Common myeloid progenitor, CD34-positive (primary cell): ENCODE results near the gene ACTA1.

Experiments used
- CTCF ChIA-PET: fragments of 350-600 bp; sonication (Branson Sonifier 250); formaldehyde crosslinking; loops from one replicate; lab custom pipeline; 2021; ENCODE audit warnings: antibody characterized with exemption; lab: Charles Lee
- POLR2A ChIA-PET: fragments of 350-600 bp; sonication (Branson Sonifier 250); formaldehyde crosslinking; loops from one replicate; lab custom pipeline; 2021; ENCODE audit warnings: antibody characterized with exemption; lab: Charles Lee
- DNase-seq, 3 donors: peaks; one replicate each; pipeline versions ENCODE4 v3.0.0 to v3.0.0-alpha.2; 2013
- H3K27ac ChIP-seq, 2 experiments: 1 replicate in 1 of 2; 2 replicates in 1 of 2; pipeline ENCODE4 v1.7.0; 2013; ENCODE audit warnings: inconsistent platforms in 2 of 2, low read length in 2 of 2, mild to moderate bottlenecking in 2 of 2, low read depth in 1 of 2, moderate library complexity in 1 of 2; ENCODE audit not compliant: severe bottlenecking in 2 of 2, insufficient read depth in 1 of 2, poor library complexity in 1 of 2
- H3K27me3 ChIP-seq, 5 experiments: replicated peaks in 2 of 5; 1 replicate in 3 of 5; 2 replicates in 2 of 5; pipeline versions ENCODE4 v1.6.1 to v1.7.0; 2013; ENCODE audit warnings: low read length in 4 of 5, mild to moderate bottlenecking in 2 of 5, moderate library complexity in 2 of 5, inconsistent platforms in 1 of 5; ENCODE audit not compliant: insufficient read depth in 5 of 5, control insufficient read depth in 4 of 5
- H3K36me3 ChIP-seq, 4 experiments: 1 replicate in 2 of 4; 2 replicates in 2 of 4; pipeline versions ENCODE4 v1.6.1 to v1.7.0; 2013; ENCODE audit warnings: low read length in 3 of 4, control low read depth in 1 of 4, mild to moderate bottlenecking in 1 of 4; ENCODE audit not compliant: control insufficient read depth in 4 of 4, insufficient read depth in 4 of 4
- H3K4me1 ChIP-seq, 4 experiments: 1 replicate in 3 of 4; 2 replicates in 1 of 4; pipeline versions ENCODE4 v1.6.1 to v1.7.1; 2013; ENCODE audit warnings: low read length in 3 of 4, mild to moderate bottlenecking in 3 of 4, control low read depth in 1 of 4, inconsistent platforms in 1 of 4, moderate library complexity in 1 of 4; ENCODE audit not compliant: control insufficient read depth in 4 of 4, insufficient read depth in 4 of 4; ENCODE audit errors: control extremely low read depth in 1 of 4
- H3K4me3 ChIP-seq, 7 experiments: 1 replicate in 4 of 7; 2 replicates in 3 of 7; pipeline versions ENCODE4 v1.5.1 to v1.7.0; 2013; ENCODE audit warnings: mild to moderate bottlenecking in 7 of 7, low read length in 6 of 7, moderate library complexity in 6 of 7, inconsistent platforms in 2 of 7, low read depth in 2 of 7, control low read depth in 1 of 7; ENCODE audit not compliant: insufficient read depth in 4 of 7, control insufficient read depth in 1 of 7; ENCODE audit errors: extremely low read depth in 1 of 7
- H3K9me3 ChIP-seq, 5 experiments: 1 replicate in 4 of 5; 2 replicates in 1 of 5; pipeline versions ENCODE4 v1.6.1 to v1.7.1; 2013; ENCODE audit warnings: low read length in 4 of 5, mild to moderate bottlenecking in 2 of 5, inconsistent platforms in 1 of 5, low read depth in 1 of 5, moderate library complexity in 1 of 5; ENCODE audit not compliant: control insufficient read depth in 4 of 5, insufficient read depth in 2 of 5; ENCODE audit errors: control extremely low read depth in 1 of 5
- WGBS: methylation state at CpG from one replicate; pipeline ENCODE4 v1.1.5; 2013; ENCODE audit not compliant: insufficient coverage; 5-methylcytosine and 5-hydroxymethylcytosine counted together

The ACTA1 gene

GRCh38 chr1:229447809-229448252 lies 13.9 kb upstream of the ACTA1 start:
- no peak overlapping the region for H3K4me3 ChIP-seq
- H3K36me3 ChIP-seq: peaks cover 7 to 44% (median 25%) of the 10 kb centered on the region in 4 experiments
- WGBS: 94% methylated on average over 9 of the region's 11 CpGs
- no peaks in the 10 kb centered on the region for H3K27me3 ChIP-seq
- no peak for DNase-seq
- H3K9me3 ChIP-seq: no peaks in the 10 kb centered on the region
- CTCF ChIA-PET: interaction anchor here (1.3 kb wide), 1 partner anchor 182 kb away, joined by 3 read pairs; no protein-coding TSS in a partner anchor
- no peaks in the 10 kb centered on the region for H3K4me1 ChIP-seq
- POLR2A ChIA-PET: no interaction called here
- H3K27ac ChIP-seq: no peak overlapping the region

GRCh38 chr1:229445828-229446227 lies 11.9 kb upstream of the ACTA1 start:
- no peak overlapping the region for H3K4me3 ChIP-seq
- POLR2A ChIA-PET: no interaction called here
- no peaks in the 10 kb centered on the region for H3K27me3 ChIP-seq
- DNase-seq: no peak
- H3K27ac ChIP-seq: no peak overlapping the region
- no peaks in the 10 kb centered on the region for H3K9me3 ChIP-seq
- peaks cover 11 to 42% (median 28%) of the 10 kb centered on the region in 4 experiments for H3K36me3 ChIP-seq
- H3K4me1 ChIP-seq: no peaks in the 10 kb centered on the region
- CTCF ChIA-PET: interaction anchor here (1.1 to 1.7 kb wide), 3 partner anchors 7 to 11 kb away, joined by 5 to 7 read pairs (median 5); no protein-coding TSS in a partner anchor
- 95% methylated on average over 3 of the region's 4 CpGs for WGBS

- Histone ChIP-seq H3K9me3 (no peaks in the 10 kb centered on the region), H3K36me3 (peaks cover 12 to 40% (median 25%) of the 10 kb centered on the region in 4 experiments), H3K27me3 (peaks cover 0 to 14% (median 6%) of the 10 kb centered on the region in 5 experiments), H3K4me3 (no peak overlapping the region), H3K4me1 (no peaks in the 10 kb centered on the region), H3K27ac (no peak overlapping the region)
- ChIA-PET POLR2A (interaction anchor here (0.6 kb wide), 1 partner anchor 876 kb away, joined by 3 read pairs; no protein-coding TSS in a partner anchor), CTCF (interaction anchor here (1.3 kb wide), 1 partner anchor 11 kb away, joined by 3 read pairs; no protein-coding TSS in a partner anchor)
- WGBS: 100% methylated on average over 2 of the region's 5 CpGs
- no peak for DNase-seq
These were observed 7.1 kb upstream of the ACTA1 start for GRCh38 chr1:229440851-229441537.

- Histone ChIP-seq H3K27ac (no peak overlapping the region), H3K4me3 (no peak overlapping the region), H3K27me3 (peaks cover 0 to 44% (median 30%) of the 10 kb centered on the region in 5 experiments), H3K4me1 (peaks cover 0 to 5% (median 1%) of the 10 kb centered on the region in 4 experiments), H3K36me3 (peaks cover 7 to 21% (median 18%) of the 10 kb centered on the region in 4 experiments), H3K9me3 (no peaks in the 10 kb centered on the region)
- WGBS: no CpG with 5 or more reads among the region's 3 CpGs
- CTCF ChIA-PET: no interaction called here
- DNase-seq: no peak
- POLR2A ChIA-PET: no interaction called here
These were observed 4.1 kb upstream of the ACTA1 start for GRCh38 chr1:229438021-229438420.

- peaks cover 7 to 20% (median 15%) of the 10 kb centered on the region in 4 experiments for H3K36me3 ChIP-seq
- no peak overlapping the region for H3K4me3 ChIP-seq
- CTCF ChIA-PET: interaction anchor here (2.4 kb wide), 1 partner anchor 8 kb away, joined by 7 read pairs; no protein-coding TSS in a partner anchor
- DNase-seq: no peak
- H3K27me3 ChIP-seq: peaks cover 0 to 50% (median 33%) of the 10 kb centered on the region in 5 experiments
- H3K4me1 ChIP-seq: peaks cover 0 to 8% (median 3%) of the 10 kb centered on the region in 4 experiments
- WGBS: 100% methylated on average over 1 of the region's 2 CpGs
- POLR2A ChIA-PET: no interaction called here
- H3K27ac ChIP-seq: no peak overlapping the region
- H3K9me3 ChIP-seq: no peaks in the 10 kb centered on the region
These were observed 3.5 kb upstream of the ACTA1 start for GRCh38 chr1:229437443-229437842.

GRCh38 chr1:229436201-229436600 lies 2.3 kb upstream of the ACTA1 start:
- no peak overlapping the region for H3K4me3 ChIP-seq
- no peak overlapping the region for H3K27ac ChIP-seq
- peaks cover 3 to 14% (median 10%) of the 10 kb centered on the region in 4 experiments for H3K36me3 ChIP-seq
- CTCF ChIA-PET: interaction anchor here (2.4 kb wide), 1 partner anchor 10 kb away, joined by 7 read pairs; no protein-coding TSS in a partner anchor
- no peaks in the 10 kb centered on the region for H3K9me3 ChIP-seq
- peaks cover 0 to 62% (median 40%) of the 10 kb centered on the region in 5 experiments for H3K27me3 ChIP-seq
- H3K4me1 ChIP-seq: peaks cover 0 to 17% (median 8%) of the 10 kb centered on the region in 4 experiments
- no peak for DNase-seq
- WGBS: 81% methylated on average over 7 of the region's 7 CpGs
- POLR2A ChIA-PET: no interaction called here

GRCh38 chr1:229434641-229435051 lies 752 bp upstream of the ACTA1 start:
- Histone ChIP-seq H3K27ac (no peak overlapping the region), H3K4me3 (peak overlapping the region in 1 of 7 experiments; percentile 10), H3K27me3 (peaks cover 0 to 78% (median 51%) of the 10 kb centered on the region in 5 experiments), H3K9me3 (no peaks in the 10 kb centered on the region), H3K36me3 (peaks cover 0 to 1% (median under 1%) of the 10 kb centered on the region in 4 experiments), H3K4me1 (peaks cover 0 to 23% (median 12%) of the 10 kb centered on the region in 4 experiments)
- 6% methylated on average over 17 of the region's 27 CpGs for WGBS
- no peak for DNase-seq
- CTCF ChIA-PET: interaction anchor here (1.1 kb wide), 1 partner anchor 14 kb away, joined by 3 read pairs; no protein-coding TSS in a partner anchor
- POLR2A ChIA-PET: no interaction called here
